HepG2 (cell line): ENCODE measurements around the gene SRSF1. TPM values are rescaled to one million over a fixed set of nuclear protein-coding genes. Genes with fewer than 3 reads are reported as not detected.

Experiments
- ARID5B ChIP-seq: IDR thresholded peaks from 2 replicates; pipeline ENCODE4 v1.4.0; 2020; ENCODE audit warnings: mild to moderate bottlenecking, missing genetic modification reagents
- BRD4 ChIP-seq: sonication (generic); formaldehyde crosslinking; IDR thresholded peaks from 2 replicates; pipeline ENCODE4 v1.4.0; 2020; ENCODE audit warnings: missing genetic modification reagents
- ERF ChIP-seq: IDR thresholded peaks from 2 replicates; pipeline ENCODE4 v1.6.1; 2018; ENCODE audit warnings: missing biosample characterization, missing genetic modification reagents
- HMG20B ChIP-seq: conservative IDR thresholded peaks from 2 replicates; pipeline ENCODE4 v1.6.1; 2016; ENCODE audit warnings: missing genetic modification reagents, missing compliant biosample characterization
- HOXA9 ChIP-seq: sonication (generic); formaldehyde crosslinking; IDR thresholded peaks from 2 replicates; pipeline ENCODE4 v1.8.1; 2022; ENCODE audit warnings: missing genetic modification reagents, mild to moderate bottlenecking, moderate library complexity, borderline replicate concordance
- ONECUT2 ChIP-seq: sonication (generic); formaldehyde crosslinking; IDR thresholded peaks from 2 replicates; pipeline ENCODE4 v1.4.0; 2020; ENCODE audit warnings: missing genetic modification reagents
- RFX1 ChIP-seq: fragments of 450-650 bp; IDR thresholded peaks from 2 replicates; pipeline ENCODE4 v1.6.1; 2017
- SKI ChIP-seq: fragments of 450-650 bp; IDR thresholded peaks from one replicate; pipeline ENCODE4 v1.6.1; 2018; ENCODE audit warnings: mild to moderate bottlenecking; ENCODE audit not compliant: partially characterized antibody
- ZNF232 ChIP-seq: sonication (generic); formaldehyde crosslinking; IDR thresholded peaks from 2 replicates; pipeline ENCODE4 v1.4.0; 2020; ENCODE audit warnings: missing genetic modification reagents, borderline replicate concordance
- ZNF235 ChIP-seq: sonication (generic); formaldehyde crosslinking; IDR thresholded peaks from 2 replicates; pipeline ENCODE4 v1.8.1; 2023; ENCODE audit warnings: mild to moderate bottlenecking, missing genetic modification reagents, borderline replicate concordance
- ZNF296 ChIP-seq: sonication (generic); formaldehyde crosslinking; conservative IDR thresholded peaks from 2 replicates; pipeline ENCODE4 v1.5.0; 2020; ENCODE audit warnings: mild to moderate bottlenecking, missing genetic modification reagents
- ZNF441 ChIP-seq: sonication (generic); formaldehyde crosslinking; IDR thresholded peaks from 2 replicates; pipeline ENCODE4 v1.7.0; 2021; ENCODE audit warnings: missing genetic modification reagents, borderline replicate concordance
- ZNF501 ChIP-seq: sonication (generic); formaldehyde crosslinking; IDR thresholded peaks from 2 replicates; pipeline ENCODE4 v1.5.1; 2020; ENCODE audit warnings: mild to moderate bottlenecking, moderate library complexity, missing genetic modification reagents
- ZNF530 ChIP-seq: sonication (generic); formaldehyde crosslinking; IDR thresholded peaks from 2 replicates; pipeline ENCODE4 v1.5.0; 2020; ENCODE audit warnings: low read depth, mild to moderate bottlenecking, missing genetic modification reagents
- ZNF761 ChIP-seq: sonication (generic); formaldehyde crosslinking; conservative IDR thresholded peaks from 2 replicates; pipeline ENCODE4 v1.4.0; 2020; ENCODE audit warnings: mild to moderate bottlenecking, missing genetic modification reagents
- polyA plus RNA-seq, 8 experiments: library from polyadenylated mRNA; depleted of rRNA in 3 of 8; stranded (reverse) in 7 of 8; unstranded in 1 of 8; fragments of >200 nt; fragmentation: Illumina TruSeq in 4 of 8; extraction: Trizol in 4 of 8; gene quantifications; 2 replicates each; pipeline versions ENCODE4 v1.2.1 to v1.2.3, GENCODE V29; 2011 to 2016; ENCODE audit warnings: low read depth in 4 of 8, missing spikeins in 1 of 8, mixed read lengths in 1 of 8; ENCODE audit not compliant: insufficient read depth in 1 of 8
- total RNA-seq, 5 experiments: library from RNA; depleted of rRNA; stranded (reverse); fragments of >200 nt; fragmentation: Illumina TruSeq; extraction: Trizol; gene quantifications; 2 replicates each; pipeline ENCODE4 v1.2.3, GENCODE V29; 2016; ENCODE audit warnings: low read depth in 1 of 5
- TF ChIP-seq, protein P1 (sequence below): sonication (generic); formaldehyde crosslinking; conservative IDR thresholded peaks from 2 replicates; pipeline ENCODE4 v1.4.0; 2020; ENCODE audit warnings: missing genetic modification reagents
- TF ChIP-seq, protein P2 (sequence below): sonication (generic); formaldehyde crosslinking; IDR thresholded peaks from 2 replicates; pipeline ENCODE4 v1.4.0; 2020; ENCODE audit warnings: low read depth, mild to moderate bottlenecking, missing genetic modification reagents
- TF ChIP-seq, protein P3 (sequence below): sonication (generic); formaldehyde crosslinking; IDR thresholded peaks from 2 replicates; pipeline ENCODE4 v1.4.0; 2020; ENCODE audit warnings: mild to moderate bottlenecking, missing genetic modification reagents
- TF ChIP-seq, protein P4 (sequence below): IDR thresholded peaks from 2 replicates; pipeline ENCODE4 v1.6.1; 2016; ENCODE audit warnings: low read depth, borderline replicate concordance
- TF ChIP-seq, protein P5 (sequence below): IDR thresholded peaks from 2 replicates; pipeline ENCODE4 v1.6.1; 2016; ENCODE audit warnings: missing compliant biosample characterization, missing genetic modification reagents, borderline replicate concordance

SRSF1 gene
- total and polyA plus RNA-seq, 2 of the 13 experiments (the other 11 are each of a cell fraction or from before 2014, with no cell fraction given): 142 to 445 TPM

DNA sequence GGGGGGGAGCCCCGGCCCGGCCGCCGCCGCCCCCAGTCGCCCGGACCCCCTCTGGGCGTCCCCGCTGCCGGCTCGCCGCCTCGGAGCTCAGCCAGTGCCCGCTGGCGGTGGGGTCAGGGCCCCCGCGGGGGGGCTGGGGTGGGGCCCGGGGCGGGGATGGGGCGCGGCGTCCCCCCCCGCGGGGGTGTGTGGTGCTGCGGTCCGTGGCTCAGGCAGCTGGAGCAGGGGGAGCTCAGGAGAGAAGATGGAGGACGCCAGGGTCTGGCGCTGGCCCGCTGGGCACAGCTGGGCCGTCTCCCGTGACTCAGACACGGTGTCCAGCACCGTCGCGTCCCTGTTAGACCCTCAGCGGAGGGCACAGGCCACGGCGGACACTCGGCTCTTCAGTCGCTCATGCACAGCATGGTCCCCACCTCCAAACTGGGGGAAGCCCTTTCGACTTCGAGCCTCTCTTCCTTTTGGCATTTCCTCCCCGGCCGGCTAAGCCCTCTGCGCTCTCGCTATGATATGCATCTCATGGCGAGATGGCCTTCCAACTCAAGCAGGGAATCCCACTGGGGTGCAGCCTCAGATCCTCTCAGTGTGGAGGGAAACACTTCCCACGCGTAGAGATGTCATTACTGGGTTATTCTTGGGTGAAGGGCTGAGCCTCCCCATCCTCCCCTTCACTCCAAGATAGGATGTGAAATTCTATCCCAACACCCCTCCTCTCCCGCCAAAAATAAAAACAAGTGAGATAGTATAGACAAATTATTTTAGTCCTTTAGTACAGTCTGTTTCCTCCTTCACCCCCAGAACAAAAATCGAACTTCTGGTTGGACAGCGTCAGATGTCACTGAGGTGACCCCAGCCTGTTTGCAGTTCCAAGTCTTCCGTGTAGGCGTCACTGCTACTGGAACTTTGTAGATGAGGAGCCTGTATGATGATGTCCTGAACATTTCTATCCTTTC lies 18.5 kb downstream of the SRSF1 start (continued):
- TF ChIP-seq, protein P1, sequence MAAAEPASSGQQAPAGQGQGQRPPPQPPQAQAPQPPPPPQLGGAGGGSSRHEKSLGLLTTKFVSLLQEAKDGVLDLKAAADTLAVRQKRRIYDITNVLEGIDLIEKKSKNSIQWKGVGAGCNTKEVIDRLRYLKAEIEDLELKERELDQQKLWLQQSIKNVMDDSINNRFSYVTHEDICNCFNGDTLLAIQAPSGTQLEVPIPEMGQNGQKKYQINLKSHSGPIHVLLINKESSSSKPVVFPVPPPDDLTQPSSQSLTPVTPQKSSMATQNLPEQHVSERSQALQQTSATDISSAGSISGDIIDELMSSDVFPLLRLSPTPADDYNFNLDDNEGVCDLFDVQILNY (CRISPR knock-in tag): peak; percentile 15; the same call in 1 of the 2 replicates
- TF ChIP-seq, protein P2, sequence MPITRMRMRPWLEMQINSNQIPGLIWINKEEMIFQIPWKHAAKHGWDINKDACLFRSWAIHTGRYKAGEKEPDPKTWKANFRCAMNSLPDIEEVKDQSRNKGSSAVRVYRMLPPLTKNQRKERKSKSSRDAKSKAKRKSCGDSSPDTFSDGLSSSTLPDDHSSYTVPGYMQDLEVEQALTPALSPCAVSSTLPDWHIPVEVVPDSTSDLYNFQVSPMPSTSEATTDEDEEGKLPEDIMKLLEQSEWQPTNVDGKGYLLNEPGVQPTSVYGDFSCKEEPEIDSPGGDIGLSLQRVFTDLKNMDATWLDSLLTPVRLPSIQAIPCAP (CRISPR knock-in tag): peak; percentile 63; the same call in 1 of the 2 replicates
- no peak for TF ChIP-seq RFX1
- no peak for TF ChIP-seq HMG20B (CRISPR knock-in tag)
- TF ChIP-seq ERF (CRISPR knock-in tag): peak; percentile 30; the same call in 1 of the 2 replicates
- TF ChIP-seq ZNF761 (CRISPR knock-in tag): peak; percentile 48; the same call in 1 of the 2 replicates
- TF ChIP-seq, protein P3, sequence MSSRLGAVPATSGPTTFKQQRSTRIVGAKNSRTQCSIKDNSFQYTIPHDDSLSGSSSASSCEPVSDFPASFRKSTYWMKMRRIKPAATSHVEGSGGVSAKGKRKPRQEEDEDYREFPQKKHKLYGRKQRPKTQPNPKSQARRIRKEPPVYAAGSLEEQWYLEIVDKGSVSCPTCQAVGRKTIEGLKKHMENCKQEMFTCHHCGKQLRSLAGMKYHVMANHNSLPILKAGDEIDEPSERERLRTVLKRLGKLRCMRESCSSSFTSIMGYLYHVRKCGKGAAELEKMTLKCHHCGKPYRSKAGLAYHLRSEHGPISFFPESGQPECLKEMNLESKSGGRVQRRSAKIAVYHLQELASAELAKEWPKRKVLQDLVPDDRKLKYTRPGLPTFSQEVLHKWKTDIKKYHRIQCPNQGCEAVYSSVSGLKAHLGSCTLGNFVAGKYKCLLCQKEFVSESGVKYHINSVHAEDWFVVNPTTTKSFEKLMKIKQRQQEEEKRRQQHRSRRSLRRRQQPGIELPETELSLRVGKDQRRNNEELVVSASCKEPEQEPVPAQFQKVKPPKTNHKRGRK (CRISPR knock-in tag): no peak
- TF ChIP-seq ZNF235: no peak
- no peak for TF ChIP-seq ZNF441
- peak; percentile 83 for TF ChIP-seq ZNF501 (CRISPR knock-in tag)
- TF ChIP-seq ZNF296: 0 out of 2 replicates have a peak, but pooled peaks have one; percentile 27
- no peak for TF ChIP-seq BRD4 (CRISPR knock-in tag)
- TF ChIP-seq, protein P4, sequence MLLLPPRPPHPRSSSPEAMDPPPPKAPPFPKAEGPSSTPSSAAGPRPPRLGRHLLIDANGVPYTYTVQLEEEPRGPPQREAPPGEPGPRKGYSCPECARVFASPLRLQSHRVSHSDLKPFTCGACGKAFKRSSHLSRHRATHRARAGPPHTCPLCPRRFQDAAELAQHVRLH (CRISPR knock-in tag): 0 out of 2 replicates have a peak, but pooled peaks have one; percentile 18
- TF ChIP-seq ZNF530 (CRISPR knock-in tag): no peak
- TF ChIP-seq, protein P5, sequence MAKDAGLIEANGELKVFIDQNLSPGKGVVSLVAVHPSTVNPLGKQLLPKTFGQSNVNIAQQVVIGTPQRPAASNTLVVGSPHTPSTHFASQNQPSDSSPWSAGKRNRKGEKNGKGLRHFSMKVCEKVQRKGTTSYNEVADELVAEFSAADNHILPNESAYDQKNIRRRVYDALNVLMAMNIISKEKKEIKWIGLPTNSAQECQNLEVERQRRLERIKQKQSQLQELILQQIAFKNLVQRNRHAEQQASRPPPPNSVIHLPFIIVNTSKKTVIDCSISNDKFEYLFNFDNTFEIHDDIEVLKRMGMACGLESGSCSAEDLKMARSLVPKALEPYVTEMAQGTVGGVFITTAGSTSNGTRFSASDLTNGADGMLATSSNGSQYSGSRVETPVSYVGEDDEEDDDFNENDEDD (CRISPR knock-in tag): no peak
- TF ChIP-seq SKI: peak; percentile 3
- TF ChIP-seq HOXA9 (CRISPR knock-in tag): no peak
- TF ChIP-seq ONECUT2 (CRISPR knock-in tag): no peak
- TF ChIP-seq ZNF232 (CRISPR knock-in tag): no peak
- TF ChIP-seq ARID5B (CRISPR knock-in tag): no peak
